HepG2 (cell line): ENCODE data around the gene DDIT4. TPM values are rescaled to one million over a fixed set of nuclear protein-coding genes. Genes with fewer than 3 reads are reported as not detected.

Experiments
- ATF5 ChIP-seq: sonication (generic); formaldehyde crosslinking; IDR thresholded peaks from 2 replicates; pipeline ENCODE4 v1.4.0; 2020; ENCODE audit warnings: mild to moderate bottlenecking, low read depth, missing genetic modification reagents
- ATRX ChIP-seq: sonication (generic); formaldehyde crosslinking; IDR thresholded peaks from 2 replicates; pipeline ENCODE4 v1.4.0; 2020; ENCODE audit warnings: missing genetic modification reagents, borderline replicate concordance
- ELF3 ChIP-seq: IDR thresholded peaks from 2 replicates; pipeline ENCODE4 v1.6.1; 2016; ENCODE audit warnings: missing genetic modification reagents, missing compliant biosample characterization
- FUBP1 ChIP-seq: sonication (generic); formaldehyde crosslinking; IDR thresholded peaks from 2 replicates; pipeline ENCODE4 v1.5.1; 2020; ENCODE audit warnings: missing genetic modification reagents, mild to moderate bottlenecking, borderline replicate concordance
- HDAC1 ChIP-seq: sonication (generic); formaldehyde crosslinking; IDR thresholded peaks from 2 replicates; pipeline ENCODE4 v1.5.1; 2020; ENCODE audit warnings: mild to moderate bottlenecking, missing genetic modification reagents
- HMG20A ChIP-seq: IDR thresholded peaks from 2 replicates; pipeline ENCODE4 v1.6.1; 2016; ENCODE audit warnings: borderline replicate concordance
- HNRNPK ChIP-seq: fragments of 200-400 bp; formaldehyde crosslinking; IDR thresholded peaks from 2 replicates; pipeline ENCODE4 v1.6.1; 2018; ENCODE audit warnings: low read length, low read depth, moderate library complexity, mild to moderate bottlenecking; ENCODE audit not compliant: poor library complexity, severe bottlenecking
- LCORL ChIP-seq, 2 experiments: fragments of 450-650 bp in 1 of 2; sonication (generic) in 1 of 2; formaldehyde crosslinking in 1 of 2; IDR thresholded peaks; 2 replicates each; pipeline versions ENCODE4 v1.5.0 to v1.6.1; 2017 to 2020; ENCODE audit warnings: antibody characterized with exemption in 1 of 2, missing genetic modification reagents in 1 of 2
- MATR3 ChIP-seq: sonication (generic); formaldehyde crosslinking; IDR thresholded peaks from 2 replicates; pipeline ENCODE4 v1.4.0; 2020; ENCODE audit warnings: missing genetic modification reagents
- MXD3 ChIP-seq: IDR thresholded peaks from 2 replicates; pipeline ENCODE4 v1.6.1; 2016; ENCODE audit warnings: mild to moderate bottlenecking, missing biosample characterization, missing genetic modification reagents
- NFYB ChIP-seq: sonication (generic); formaldehyde crosslinking; IDR thresholded peaks from 2 replicates; pipeline ENCODE4 v1.4.0; 2020; ENCODE audit warnings: missing genetic modification reagents
- NPAS2 ChIP-seq: sonication (generic); formaldehyde crosslinking; IDR thresholded peaks from 2 replicates; pipeline ENCODE4 v1.8.0; 2022; ENCODE audit warnings: mild to moderate bottlenecking, missing genetic modification reagents, borderline replicate concordance
- PLSCR1 ChIP-seq: sonication (generic); formaldehyde crosslinking; IDR thresholded peaks from 2 replicates; pipeline ENCODE4 v1.5.0; 2020; ENCODE audit warnings: missing genetic modification reagents, mild to moderate bottlenecking, borderline replicate concordance
- SMC3 ChIP-seq: IDR thresholded peaks from 2 replicates; pipeline ENCODE4 v1.6.1; 2011; ENCODE audit warnings: low read length, improper control_type of control experiment
- SP2 ChIP-seq: sonication (generic); formaldehyde crosslinking; IDR thresholded peaks from 2 replicates; pipeline ENCODE4 v1.5.1; 2020; ENCODE audit warnings: mild to moderate bottlenecking, missing genetic modification reagents
- TMF1 ChIP-seq: sonication (generic); formaldehyde crosslinking; IDR thresholded peaks from 2 replicates; pipeline ENCODE4 v1.8.1; 2022; ENCODE audit warnings: low read depth, missing genetic modification reagents
- TRIM22 ChIP-seq: fragments of 450-650 bp; IDR thresholded peaks from 2 replicates; pipeline ENCODE4 v1.6.1; 2017
- ZBTB20 ChIP-seq: sonication (generic); formaldehyde crosslinking; IDR thresholded peaks from 2 replicates; pipeline ENCODE4 v1.8.1; 2023; ENCODE audit warnings: missing genetic modification reagents, low read depth, mild to moderate bottlenecking, borderline replicate concordance
- ZNF232 ChIP-seq: sonication (generic); formaldehyde crosslinking; IDR thresholded peaks from 2 replicates; pipeline ENCODE4 v1.4.0; 2020; ENCODE audit warnings: missing genetic modification reagents, borderline replicate concordance
- ZNF235 ChIP-seq: sonication (generic); formaldehyde crosslinking; IDR thresholded peaks from 2 replicates; pipeline ENCODE4 v1.8.1; 2023; ENCODE audit warnings: mild to moderate bottlenecking, missing genetic modification reagents, borderline replicate concordance
- ZNF383 ChIP-seq: sonication (generic); formaldehyde crosslinking; IDR thresholded peaks from 2 replicates; pipeline ENCODE4 v1.4.0; 2020; ENCODE audit warnings: missing genetic modification reagents, mild to moderate bottlenecking, borderline replicate concordance
- ZNF441 ChIP-seq: sonication (generic); formaldehyde crosslinking; IDR thresholded peaks from 2 replicates; pipeline ENCODE4 v1.7.0; 2021; ENCODE audit warnings: missing genetic modification reagents, borderline replicate concordance
- ZNF557 ChIP-seq: sonication (generic); formaldehyde crosslinking; IDR thresholded peaks from 2 replicates; pipeline ENCODE4 v1.4.0; 2020; ENCODE audit warnings: missing genetic modification reagents
- ZNF605 ChIP-seq: sonication (generic); formaldehyde crosslinking; IDR thresholded peaks from 2 replicates; pipeline ENCODE4 v1.8.0; 2022; ENCODE audit warnings: mild to moderate bottlenecking, missing genetic modification reagents
- ZNF768 ChIP-seq: sonication (generic); formaldehyde crosslinking; IDR thresholded peaks from 2 replicates; pipeline ENCODE4 v1.4.0; 2020; ENCODE audit warnings: missing genetic modification reagents
- polyA plus RNA-seq, 8 experiments: library from polyadenylated mRNA; depleted of rRNA in 3 of 8; stranded (reverse) in 7 of 8; unstranded in 1 of 8; fragments of >200 nt; fragmentation: Illumina TruSeq in 4 of 8; extraction: Trizol in 4 of 8; gene quantifications; 2 replicates each; pipeline versions ENCODE4 v1.2.1 to v1.2.3, GENCODE V29; 2011 to 2016; ENCODE audit warnings: low read depth in 4 of 8, missing spikeins in 1 of 8, mixed read lengths in 1 of 8; ENCODE audit not compliant: insufficient read depth in 1 of 8
- total RNA-seq, 5 experiments: library from RNA; depleted of rRNA; stranded (reverse); fragments of >200 nt; fragmentation: Illumina TruSeq; extraction: Trizol; gene quantifications; 2 replicates each; pipeline ENCODE4 v1.2.3, GENCODE V29; 2016; ENCODE audit warnings: low read depth in 1 of 5

DDIT4 gene
- total and polyA plus RNA-seq, 2 of the 13 experiments (the other 11 are each of a cell fraction or from before 2014, with no cell fraction given) = 35.6 to 40.7 TPM

- TF ChIP-seq TRIM22 (no peak), SP2 (no peak), ATRX (CRISPR knock-in tag) (no peak), ELF3 (peak; percentile 80; the same call in 1 of the 2 replicates), FUBP1 (peak; percentile 83; the same call in 1 of the 2 replicates), ATF5 (CRISPR knock-in tag) (no peak), ZNF232 (CRISPR knock-in tag) (no peak), MXD3 (CRISPR knock-in tag) (no peak), ZNF768 (CRISPR knock-in tag) (no peak), ZNF383 (no peak), LCORL (IDR thresholded peaks at IDR 0.05) (no peak), LCORL (CRISPR knock-in tag; IDR thresholded peaks at IDR 0.05) (peak; percentile 85; the same call in 1 of the 2 replicates), SMC3 (no peak), TMF1 (CRISPR knock-in tag) (no peak), ZNF235 (CRISPR knock-in tag) (no peak), ZNF557 (CRISPR knock-in tag) (no peak), ZBTB20 (CRISPR knock-in tag) (no peak), HDAC1 (peak; percentile 7), MATR3 (no peak), NFYB (CRISPR knock-in tag) (no peak), PLSCR1 (CRISPR knock-in tag) (no peak), NPAS2 (CRISPR knock-in tag) (no peak), HMG20A (CRISPR knock-in tag) (peak; percentile 53), ZNF441 (CRISPR knock-in tag) (no peak), ZNF605 (CRISPR knock-in tag) (peak; percentile 83), HNRNPK (no peak)
These were observed 3.0 kb downstream of the DDIT4 start (continued) for GRCh38 chr10:72276421-72277339.
